Parathyroid adenoma (tissue), 2 donors: Measurements from ENCODE around the gene TAGLN.
"Not testable (repeated sequence)": the region's sequence is repeated elsewhere in the genome, so short reads cannot be mapped to it uniquely, and the experiment has no call there.

Source experiments
- H2AFZ ChIP-seq: fragments of 300-600 bp; sonication (generic); one replicate; pipeline ENCODE4 v1.7.0; 2017; ENCODE audit warnings: antibody characterized with exemption, mild to moderate bottlenecking
- H3K27ac ChIP-seq: fragments of 300-600 bp; sonication (generic); one replicate; pipeline ENCODE4 v1.7.0; 2017
- H3K27me3 ChIP-seq: fragments of 300-600 bp; sonication (generic); one replicate; pipeline ENCODE4 v1.7.0; 2017; ENCODE audit warnings: low read length; ENCODE audit not compliant: control insufficient read depth, insufficient read depth
- H3K36me3 ChIP-seq: fragments of 300-600 bp; sonication (generic); one replicate; pipeline ENCODE4 v1.7.0; 2017; ENCODE audit warnings: low read length; ENCODE audit not compliant: control insufficient read depth, insufficient read depth
- H3K4me1 ChIP-seq: fragments of 300-600 bp; sonication (generic); one replicate; pipeline ENCODE4 v1.7.0; 2017; ENCODE audit warnings: control low read depth
- H3K4me2 ChIP-seq: fragments of 300-600 bp; sonication (generic); one replicate; pipeline ENCODE4 v1.7.0; 2017; ENCODE audit warnings: low read length
- H3K4me3 ChIP-seq: fragments of 300-600 bp; sonication (generic); one replicate; pipeline ENCODE4 v1.7.0; 2017; ENCODE audit warnings: low read depth, low read length
- H3K79me2 ChIP-seq: fragments of 300-600 bp; sonication (generic); one replicate; pipeline ENCODE4 v1.7.0; 2017; ENCODE audit warnings: control low read depth
- H3K9ac ChIP-seq: fragments of 300-600 bp; sonication (generic); one replicate; pipeline ENCODE4 v1.7.0; 2017; ENCODE audit warnings: mild to moderate bottlenecking
- H3K9me3 ChIP-seq: fragments of 300-600 bp; sonication (generic); one replicate; pipeline ENCODE4 v1.7.0; 2017; ENCODE audit warnings: low read length; ENCODE audit not compliant: control insufficient read depth
- TF ChIP-seq, protein P1 (sequence below): fragments of 300-600 bp; sonication (generic); IDR thresholded peaks from one replicate; pipeline ENCODE4 v1.7.0; 2017; ENCODE audit warnings: antibody characterized with exemption, mild to moderate bottlenecking
- donor health status: primary hyperparathyroidism.

TAGLN gene

GRCh38 chr11:117180661-117181585 is 18.2 kb upstream of the TAGLN start:
- Histone ChIP-seq H2AFZ (no peak overlapping the region), H3K4me1 (peaks cover 15% of the 10 kb centered on the region), H3K4me3 (no peak overlapping the region), H3K27me3 (no peaks in the 10 kb centered on the region), H3K4me2 (no peak overlapping the region), H3K27ac (no peak overlapping the region), H3K79me2 (no peaks in the 10 kb centered on the region), H3K36me3 (no peaks in the 10 kb centered on the region), H3K9ac (no peak overlapping the region), H3K9me3 (no peaks in the 10 kb centered on the region)
- TF ChIP-seq, protein P1, sequence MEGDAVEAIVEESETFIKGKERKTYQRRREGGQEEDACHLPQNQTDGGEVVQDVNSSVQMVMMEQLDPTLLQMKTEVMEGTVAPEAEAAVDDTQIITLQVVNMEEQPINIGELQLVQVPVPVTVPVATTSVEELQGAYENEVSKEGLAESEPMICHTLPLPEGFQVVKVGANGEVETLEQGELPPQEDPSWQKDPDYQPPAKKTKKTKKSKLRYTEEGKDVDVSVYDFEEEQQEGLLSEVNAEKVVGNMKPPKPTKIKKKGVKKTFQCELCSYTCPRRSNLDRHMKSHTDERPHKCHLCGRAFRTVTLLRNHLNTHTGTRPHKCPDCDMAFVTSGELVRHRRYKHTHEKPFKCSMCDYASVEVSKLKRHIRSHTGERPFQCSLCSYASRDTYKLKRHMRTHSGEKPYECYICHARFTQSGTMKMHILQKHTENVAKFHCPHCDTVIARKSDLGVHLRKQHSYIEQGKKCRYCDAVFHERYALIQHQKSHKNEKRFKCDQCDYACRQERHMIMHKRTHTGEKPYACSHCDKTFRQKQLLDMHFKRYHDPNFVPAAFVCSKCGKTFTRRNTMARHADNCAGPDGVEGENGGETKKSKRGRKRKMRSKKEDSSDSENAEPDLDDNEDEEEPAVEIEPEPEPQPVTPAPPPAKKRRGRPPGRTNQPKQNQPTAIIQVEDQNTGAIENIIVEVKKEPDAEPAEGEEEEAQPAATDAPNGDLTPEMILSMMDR: peak; percentile 29

GRCh38 chr11:117181586-117182550 is 17.3 kb upstream of the TAGLN start:
- TF ChIP-seq, protein P1: no peak
- no peak overlapping the region for H3K4me3 ChIP-seq
- no peaks in the 10 kb centered on the region for H3K9me3 ChIP-seq
- no peaks in the 10 kb centered on the region for H3K27me3 ChIP-seq
- no peak overlapping the region for H2AFZ ChIP-seq
- no peak overlapping the region for H3K4me2 ChIP-seq
- H3K9ac ChIP-seq: no peak overlapping the region
- peaks cover 15% of the 10 kb centered on the region for H3K4me1 ChIP-seq
- no peak overlapping the region for H3K27ac ChIP-seq
- no peaks in the 10 kb centered on the region for H3K79me2 ChIP-seq
- H3K36me3 ChIP-seq: no peaks in the 10 kb centered on the region

GRCh38 chr11:117182551-117182935 is 16.6 kb upstream of the TAGLN start:
- Histone ChIP-seq H3K27ac (no peak overlapping the region), H3K4me2 (no peak overlapping the region), H3K4me1 (peaks cover 15% of the 10 kb centered on the region), H3K27me3 (no peaks in the 10 kb centered on the region), H3K9ac (no peak overlapping the region), H3K79me2 (no peaks in the 10 kb centered on the region), H3K36me3 (no peaks in the 10 kb centered on the region), H2AFZ (no peak overlapping the region), H3K4me3 (no peak overlapping the region), H3K9me3 (no peaks in the 10 kb centered on the region)
- TF ChIP-seq, protein P1: no peak

GRCh38 chr11:117183178-117183577 is 16.0 kb upstream of the TAGLN start:
- H3K27ac ChIP-seq, H3K4me3 ChIP-seq, H3K79me2 ChIP-seq, H2AFZ ChIP-seq, H3K9me3 ChIP-seq, H3K9ac ChIP-seq, H3K36me3 ChIP-seq, H3K4me2 ChIP-seq, H3K27me3 ChIP-seq: not testable (repeated sequence)
- peaks cover 15% of the 10 kb centered on the region for H3K4me1 ChIP-seq

- H3K9me3 ChIP-seq: no peaks in the 10 kb centered on the region
- TF ChIP-seq, protein P1: no peak
- H2AFZ ChIP-seq: no peak overlapping the region
- H3K4me1 ChIP-seq: peaks cover 15% of the 10 kb centered on the region
- H3K4me3 ChIP-seq: no peak overlapping the region
- H3K4me2 ChIP-seq: no peak overlapping the region
- no peak overlapping the region for H3K9ac ChIP-seq
- no peaks in the 10 kb centered on the region for H3K36me3 ChIP-seq
- no peaks in the 10 kb centered on the region for H3K27me3 ChIP-seq
- no peak overlapping the region for H3K27ac ChIP-seq
- H3K79me2 ChIP-seq: no peaks in the 10 kb centered on the region
Measured at GRCh38 chr11:117183724-117184349, 15.3 kb upstream of the TAGLN start.
